H9 (cell line): ENCODE data around the gene NEURL1. TPM values are rescaled to one million over a fixed set of nuclear protein-coding genes. Genes with fewer than 3 reads are reported as not detected.

Source experiments
- DNase-seq: peaks from one replicate; pipeline ENCODE4 v3.0.0-alpha.2; 2017
- H2AFZ ChIP-seq: one replicate; pipeline ENCODE4 v1.6.1; 2013; ENCODE audit warnings: mild to moderate bottlenecking, low read length, control low read depth, moderate library complexity
- H2AK5ac ChIP-seq: 2 replicates; pipeline ENCODE4 v1.6.1; 2013; ENCODE audit warnings: low read length, control low read depth, mixed read lengths; ENCODE audit not compliant: insufficient read length
- H2BK120ac ChIP-seq: one replicate; pipeline ENCODE4 v1.6.1; 2013; ENCODE audit warnings: low read depth, mild to moderate bottlenecking, low read length, control low read depth, inconsistent platforms; ENCODE audit not compliant: poor library complexity, severe bottlenecking
- H2BK12ac ChIP-seq: 2 replicates; pipeline ENCODE4 v1.6.1; 2013; ENCODE audit warnings: low read length, control low read depth, mixed read lengths, low read depth; ENCODE audit not compliant: insufficient read length
- H2BK15ac ChIP-seq: 2 replicates; pipeline ENCODE4 v1.6.1; 2013; ENCODE audit warnings: low read depth, low read length, control low read depth
- H2BK20ac ChIP-seq: one replicate; pipeline ENCODE4 v1.6.1; 2013; ENCODE audit warnings: low read depth, mild to moderate bottlenecking, low read length, control low read depth, inconsistent platforms; ENCODE audit not compliant: poor library complexity, severe bottlenecking
- H2BK5ac ChIP-seq: 2 replicates; pipeline ENCODE4 v1.6.1; 2013; ENCODE audit warnings: low read length, control low read depth, mixed read lengths; ENCODE audit not compliant: insufficient read length
- H3K14ac ChIP-seq: 2 replicates; pipeline ENCODE4 v1.6.1; 2013; ENCODE audit warnings: low read length, control low read depth; ENCODE audit not compliant: insufficient read depth
- H3K18ac ChIP-seq: 2 replicates; pipeline ENCODE4 v1.6.1; 2013; ENCODE audit warnings: low read depth, mild to moderate bottlenecking, mixed read lengths, low read length, control low read depth; ENCODE audit not compliant: insufficient read length
- H3K23ac ChIP-seq: 2 replicates; pipeline ENCODE4 v1.6.1; 2013; ENCODE audit warnings: low read length, control low read depth, mixed read lengths, low read depth; ENCODE audit not compliant: insufficient read length
- H3K23me2 ChIP-seq: 2 replicates; pipeline ENCODE4 v1.6.1; 2013; ENCODE audit warnings: low read depth, mild to moderate bottlenecking, mixed read lengths, low read length, control low read depth; ENCODE audit not compliant: insufficient read length, poor library complexity, severe bottlenecking
- H3K27ac ChIP-seq: 2 replicates; pipeline ENCODE4 v1.5.1; 2013; ENCODE audit warnings: low read length, control low read depth, mixed read lengths, low read depth; ENCODE audit not compliant: insufficient read length
- H3K27me3 ChIP-seq: 2 replicates; pipeline ENCODE4 v1.6.1; 2013; ENCODE audit warnings: low read length, control low read depth, inconsistent platforms; ENCODE audit not compliant: insufficient read depth
- H3K4ac ChIP-seq: 2 replicates; pipeline ENCODE4 v1.6.1; 2013; ENCODE audit warnings: low read depth, mild to moderate bottlenecking, control low read depth, inconsistent platforms, low read length, moderate library complexity
- H3K4me1 ChIP-seq: 2 replicates; pipeline ENCODE4 v1.6.1; 2013; ENCODE audit warnings: low read length, control low read depth, inconsistent platforms; ENCODE audit not compliant: insufficient read depth
- H3K4me2 ChIP-seq: 2 replicates; pipeline ENCODE4 v1.6.1; 2013; ENCODE audit warnings: low read length, control low read depth, mixed read lengths; ENCODE audit not compliant: insufficient read length, insufficient read depth
- H3K56ac ChIP-seq: 2 replicates; pipeline ENCODE4 v1.6.1; 2013; ENCODE audit warnings: low read depth, mild to moderate bottlenecking, mixed read lengths, low read length, control low read depth; ENCODE audit not compliant: insufficient read length
- H3K79me1 ChIP-seq: 2 replicates; pipeline ENCODE4 v1.6.1; 2013; ENCODE audit warnings: low read depth, mild to moderate bottlenecking, moderate library complexity, low read length, control low read depth, inconsistent platforms; ENCODE audit not compliant: insufficient read depth, poor library complexity, severe bottlenecking
- H3K79me2 ChIP-seq: 2 replicates; pipeline ENCODE4 v1.6.1; 2013; ENCODE audit warnings: low read length, control low read depth, inconsistent platforms; ENCODE audit not compliant: insufficient read depth
- H3K9ac ChIP-seq: 2 replicates; pipeline ENCODE4 v1.6.1; 2013; ENCODE audit warnings: low read length, control low read depth, mixed read lengths; ENCODE audit not compliant: insufficient read length; ENCODE audit errors: extremely low read depth
- H3K9me3 ChIP-seq: one replicate; pipeline ENCODE4 v1.6.1; 2013; ENCODE audit warnings: low read depth, low read length, inconsistent platforms; ENCODE audit not compliant: control insufficient read depth
- H3T11ph ChIP-seq: one replicate; pipeline ENCODE4 v1.6.1; 2013; ENCODE audit warnings: mild to moderate bottlenecking, low read length, control low read depth, inconsistent platforms
- H4K20me1 ChIP-seq: one replicate; pipeline ENCODE4 v1.6.1; 2013; ENCODE audit not compliant: control insufficient read depth, insufficient read length, insufficient read depth
- H4K5ac ChIP-seq: 2 replicates; pipeline ENCODE4 v1.6.1; 2013; ENCODE audit warnings: low read depth, mild to moderate bottlenecking, mixed read lengths, low read length, control low read depth; ENCODE audit not compliant: insufficient read length
- H4K8ac ChIP-seq: replicated peaks from 2 replicates; pipeline ENCODE4 v1.6.1; 2013; ENCODE audit warnings: low read length, control low read depth, mixed read lengths, low read depth; ENCODE audit not compliant: insufficient read length
- H4K91ac ChIP-seq: 2 replicates; pipeline ENCODE4 v1.6.1; 2013; ENCODE audit warnings: low read depth, mild to moderate bottlenecking, moderate library complexity, mixed read lengths, low read length, control low read depth; ENCODE audit not compliant: insufficient read length
- H3K27ac Mint-ChIP-seq, 3 experiments: 2 replicates in 2 of 3; 3 replicates in 1 of 3; pipeline ENCODE4 v1.8.0; 2020 to 2021; ENCODE audit warnings: mixed read lengths in 3 of 3, mild to moderate bottlenecking in 1 of 3, moderate library complexity in 1 of 3
- H3K27me3 Mint-ChIP-seq: 2 replicates; pipeline ENCODE4 v1.8.0; 2021; ENCODE audit warnings: low read depth, mild to moderate bottlenecking, moderate library complexity, mixed read lengths
- H3K36me3 Mint-ChIP-seq, 3 experiments: 2 replicates in 2 of 3; 3 replicates in 1 of 3; pipeline ENCODE4 v1.8.0; 2020 to 2021; ENCODE audit warnings: low read depth in 3 of 3, mixed read lengths in 3 of 3; ENCODE audit not compliant: insufficient read depth in 1 of 3
- H3K4me1 Mint-ChIP-seq, 2 experiments: 2 replicates each; pipeline ENCODE4 v1.8.0; 2020; ENCODE audit warnings: mixed read lengths in 2 of 2
- H3K4me3 Mint-ChIP-seq, 2 experiments: 2 replicates in 1 of 2; 3 replicates in 1 of 2; pipeline ENCODE4 v1.8.0; 2020 to 2021; ENCODE audit warnings: mild to moderate bottlenecking in 2 of 2, mixed read lengths in 2 of 2, moderate library complexity in 1 of 2
- H3K9me3 Mint-ChIP-seq, 2 experiments: 2 replicates in 1 of 2; 3 replicates in 1 of 2; pipeline ENCODE4 v1.8.0; 2020; ENCODE audit warnings: mild to moderate bottlenecking in 2 of 2, mixed read lengths in 2 of 2, moderate library complexity in 1 of 2
- WGBS: extraction: QIAGEN DNeasy Blood & Tissue Kit; methylation state at CpG from one replicate; pipeline ENCODE4 v1.1.7; 2013; ENCODE audit warnings: missing lambda C conversion rate, low lambda C conversion rate, mixed read lengths; ENCODE audit not compliant: insufficient read length; ENCODE audit errors: extremely low coverage; 5-methylcytosine and 5-hydroxymethylcytosine counted together
- total RNA-seq: library from RNA; stranded (reverse); gene quantifications from 2 replicates; pipeline ENCODE4 v1.2.1, GENCODE V29; 2021
- TF ChIP-seq, protein P1 (sequence below): fragments of 200-600 bp; sonication (generic); conservative IDR thresholded peaks from 3 replicates; pipeline ENCODE4 v1.8.0; 2021; ENCODE audit warnings: antibody characterized with exemption, mild to moderate bottlenecking

The NEURL1 gene
- total RNA-seq, 1 experiment from 2014 or later = 1.2 TPM

DNA sequence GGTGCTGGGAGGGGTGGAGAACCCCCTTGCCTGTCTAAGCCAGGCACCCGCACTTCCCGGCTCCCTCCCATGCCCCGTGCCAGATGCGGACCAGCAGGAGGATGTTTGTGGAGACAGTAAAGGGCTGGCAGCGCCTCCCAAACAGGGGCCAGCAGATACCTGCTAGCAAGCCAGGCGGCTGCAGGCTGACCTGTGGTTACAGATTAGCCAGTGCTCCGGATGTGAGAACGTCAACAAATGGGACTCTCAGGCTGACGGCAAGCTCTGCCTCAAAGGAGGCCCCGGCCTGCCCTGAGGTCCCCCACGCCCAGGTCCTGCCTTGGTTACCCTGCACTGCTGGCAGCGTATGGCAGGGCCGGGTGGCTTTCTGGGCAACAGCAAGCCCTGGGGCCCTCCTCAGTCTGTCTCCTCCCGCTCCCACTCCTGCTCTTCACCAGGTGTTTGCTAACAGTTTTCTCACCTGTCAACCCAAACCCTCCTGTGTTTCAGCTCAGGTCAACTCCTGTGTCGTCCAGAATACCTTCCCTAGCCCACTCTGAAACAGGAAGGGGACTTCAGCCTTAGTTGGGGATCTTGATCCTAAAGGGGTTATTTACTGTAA, 85.4 kb downstream of the NEURL1 start:
- Histone ChIP-seq H3K4me2 (no peak overlapping the region), H2BK12ac (no peak overlapping the region), H4K8ac (no peak overlapping the region), H3K9ac (no peak overlapping the region), H2BK15ac (no peak overlapping the region), H3K14ac (no peak overlapping the region), H2AK5ac (no peak overlapping the region), H3K4ac (no peak overlapping the region), H3K23me2 (no peaks in the 10 kb centered on the region), H3K79me2 (no peaks in the 10 kb centered on the region), H3K9me3 (no peaks in the 10 kb centered on the region), H3K4me1 (no peaks in the 10 kb centered on the region), H2BK20ac (no peak overlapping the region), H2AFZ (no peak overlapping the region), H3T11ph (no peak overlapping the region), H2BK120ac (no peak overlapping the region), H3K27ac (no peak overlapping the region), H3K23ac (no peak overlapping the region), H4K20me1 (no peaks in the 10 kb centered on the region), H3K79me1 (no peaks in the 10 kb centered on the region), H3K56ac (no peak overlapping the region), H4K5ac (no peak overlapping the region), H2BK5ac (no peak overlapping the region), H4K91ac (no peak overlapping the region), H3K18ac (no peak overlapping the region), H3K27me3 (no peaks in the 10 kb centered on the region)
- no CpG with 5 or more reads among the region's 15 CpGs for WGBS
- no peak for DNase-seq
- no peaks in the 10 kb centered on the region for H3K9me3 Mint-ChIP-seq
- H3K36me3 Mint-ChIP-seq = no peaks in the 10 kb centered on the region
- H3K4me3 Mint-ChIP-seq = no peak overlapping the region
- TF ChIP-seq, protein P1, sequence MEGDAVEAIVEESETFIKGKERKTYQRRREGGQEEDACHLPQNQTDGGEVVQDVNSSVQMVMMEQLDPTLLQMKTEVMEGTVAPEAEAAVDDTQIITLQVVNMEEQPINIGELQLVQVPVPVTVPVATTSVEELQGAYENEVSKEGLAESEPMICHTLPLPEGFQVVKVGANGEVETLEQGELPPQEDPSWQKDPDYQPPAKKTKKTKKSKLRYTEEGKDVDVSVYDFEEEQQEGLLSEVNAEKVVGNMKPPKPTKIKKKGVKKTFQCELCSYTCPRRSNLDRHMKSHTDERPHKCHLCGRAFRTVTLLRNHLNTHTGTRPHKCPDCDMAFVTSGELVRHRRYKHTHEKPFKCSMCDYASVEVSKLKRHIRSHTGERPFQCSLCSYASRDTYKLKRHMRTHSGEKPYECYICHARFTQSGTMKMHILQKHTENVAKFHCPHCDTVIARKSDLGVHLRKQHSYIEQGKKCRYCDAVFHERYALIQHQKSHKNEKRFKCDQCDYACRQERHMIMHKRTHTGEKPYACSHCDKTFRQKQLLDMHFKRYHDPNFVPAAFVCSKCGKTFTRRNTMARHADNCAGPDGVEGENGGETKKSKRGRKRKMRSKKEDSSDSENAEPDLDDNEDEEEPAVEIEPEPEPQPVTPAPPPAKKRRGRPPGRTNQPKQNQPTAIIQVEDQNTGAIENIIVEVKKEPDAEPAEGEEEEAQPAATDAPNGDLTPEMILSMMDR = no peak
- peaks cover 0 to 6% of the 10 kb centered on the region in 2 experiments; a peak in 2 of 4 replicates for H3K4me1 Mint-ChIP-seq
- no peak overlapping the region for H3K27ac Mint-ChIP-seq
- H3K27me3 Mint-ChIP-seq = peaks cover 1% of the 10 kb centered on the region
